ENCODE measurements around the gene ZNF57.
"Not testable (repeated sequence)": the region's sequence is repeated elsewhere in the genome, so short reads cannot be mapped to it uniquely, and the experiment has no call there.

ZNF57 gene

DNA sequence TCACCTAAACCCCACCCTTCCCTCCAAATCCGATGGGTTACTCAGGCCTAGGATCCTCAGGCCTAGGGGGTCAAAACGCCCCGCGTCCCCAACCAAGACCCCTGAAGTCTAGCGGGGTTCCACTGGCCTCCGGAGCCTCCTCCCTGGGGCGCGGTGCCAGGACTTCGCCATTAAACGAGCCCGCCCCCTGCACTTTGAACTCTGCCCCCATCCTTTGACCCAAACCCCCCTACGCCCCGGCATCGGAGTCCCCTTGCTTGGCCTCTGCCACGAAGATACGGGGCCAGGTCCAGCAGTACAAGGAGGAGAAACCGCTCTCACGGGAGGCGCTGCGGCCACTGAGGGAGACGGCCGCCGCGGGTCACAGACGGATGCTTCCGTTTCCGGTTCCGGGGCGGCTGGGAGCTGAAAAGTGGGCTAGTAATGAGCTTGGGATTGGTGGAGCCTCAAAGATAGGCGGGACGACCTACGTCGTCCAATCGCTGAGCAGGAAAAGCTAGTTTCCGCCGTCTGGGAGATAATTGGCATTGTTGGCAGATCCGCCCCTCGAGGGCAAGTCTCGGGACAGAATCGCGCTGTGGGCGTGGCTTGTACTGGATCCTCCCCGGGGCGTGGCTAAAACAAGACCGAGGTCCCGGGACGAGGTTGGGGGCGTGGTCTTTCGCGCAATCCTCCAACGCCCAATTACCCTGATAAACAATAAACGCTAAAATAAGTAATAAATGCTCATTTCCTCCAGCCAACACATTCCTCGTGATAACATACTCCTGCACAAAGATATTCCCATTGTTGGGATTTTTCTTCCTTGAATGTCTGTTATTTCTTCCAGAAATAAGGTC, 49.8 kb downstream of the ZNF57 start:
- peak overlapping the region; percentile 95 to 98 for H3K4me3 ChIP-seq (ENCODE audit: low read depth in 1 of 2, low read length in 2 of 2)
- H3K36me3 ChIP-seq (ENCODE audit: control insufficient read depth in 1 of 2, insufficient read depth in 2 of 2, low read length in 2 of 2), result no peaks in the 10 kb centered on the region
- H3K27me3 ChIP-seq (ENCODE audit: control insufficient read depth in 1 of 2, insufficient read depth in 2 of 2, low read length in 2 of 2), result no peaks in the 10 kb centered on the region
- H3K27ac ChIP-seq (ENCODE audit: low read depth, low read length), result peak overlapping the region; percentile 98
- H3K9ac ChIP-seq (ENCODE audit: low read depth in 1 of 2, low read length in 2 of 2), result peak overlapping the region; percentile 87 to 95
- peaks cover 17% of the 10 kb centered on the region in 2 donors for H3K4me1 ChIP-seq (ENCODE audit: control insufficient read depth in 1 of 2, insufficient read depth in 2 of 2, low read length in 2 of 2)
- no peaks in the 10 kb centered on the region for H3K9me3 ChIP-seq (ENCODE audit: control insufficient read depth in 1 of 2, low read length in 2 of 2)

- H3K9me3 ChIP-seq (ENCODE audit: control insufficient read depth in 1 of 2, low read length in 2 of 2), result no peaks in the 10 kb centered on the region
- H3K27ac ChIP-seq (ENCODE audit: low read depth, low read length), result peak overlapping the region; percentile 36
- peak overlapping the region; percentile 46 to 73 for H3K4me3 ChIP-seq (ENCODE audit: low read depth in 1 of 2, low read length in 2 of 2)
- H3K9ac ChIP-seq (ENCODE audit: low read depth in 1 of 2, low read length in 2 of 2), result peak overlapping the region in 1 of 2 donors; percentile 43
- H3K27me3 ChIP-seq (ENCODE audit: control insufficient read depth in 1 of 2, insufficient read depth in 2 of 2, low read length in 2 of 2), result no peaks in the 10 kb centered on the region
- H3K4me1 ChIP-seq (ENCODE audit: control insufficient read depth in 1 of 2, insufficient read depth in 2 of 2, low read length in 2 of 2), result peaks cover 17% of the 10 kb centered on the region in 2 donors
- H3K36me3 ChIP-seq (ENCODE audit: control insufficient read depth in 1 of 2, insufficient read depth in 2 of 2, low read length in 2 of 2), result no peaks in the 10 kb centered on the region
These were observed 52.3 kb downstream of the ZNF57 start for GRCh38 chr19:2952953-2953481.

DNA sequence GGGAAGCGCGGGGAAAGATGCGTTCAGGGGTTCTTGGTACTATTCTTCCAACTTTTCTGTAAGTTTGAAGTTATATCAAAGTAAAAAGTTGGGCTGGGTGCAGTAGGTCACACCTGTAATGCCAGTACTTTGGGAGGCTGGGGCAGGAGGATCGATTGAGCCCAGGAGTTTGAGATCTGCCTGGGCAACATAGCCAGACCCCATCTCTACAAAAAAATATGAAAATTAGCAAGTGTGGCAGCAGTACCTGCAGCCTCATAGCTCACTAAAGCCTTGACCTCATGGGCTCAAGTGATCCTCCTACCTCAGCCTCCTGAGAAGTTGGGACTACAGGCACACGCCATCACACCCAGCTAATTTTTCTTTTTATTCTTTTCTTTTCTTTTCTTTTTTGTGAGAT, 56.4 kb downstream of the ZNF57 start:
- Histone ChIP-seq H3K4me1 (ENCODE audit: control insufficient read depth in 1 of 2, insufficient read depth in 2 of 2, low read length in 2 of 2) (no peaks in the 10 kb centered on the region), H3K27me3 (ENCODE audit: control insufficient read depth in 1 of 2, insufficient read depth in 2 of 2, low read length in 2 of 2) (no peaks in the 10 kb centered on the region), H3K27ac (ENCODE audit: low read depth, low read length) (no peak overlapping the region), H3K4me3 (ENCODE audit: low read depth in 1 of 2, low read length in 2 of 2) (no peak overlapping the region), H3K9ac (ENCODE audit: low read depth in 1 of 2, low read length in 2 of 2) (no peak overlapping the region), H3K36me3 (ENCODE audit: control insufficient read depth in 1 of 2, insufficient read depth in 2 of 2, low read length in 2 of 2) (no peaks in the 10 kb centered on the region), H3K9me3 (ENCODE audit: control insufficient read depth in 1 of 2, low read length in 2 of 2) (no peaks in the 10 kb centered on the region)

DNA sequence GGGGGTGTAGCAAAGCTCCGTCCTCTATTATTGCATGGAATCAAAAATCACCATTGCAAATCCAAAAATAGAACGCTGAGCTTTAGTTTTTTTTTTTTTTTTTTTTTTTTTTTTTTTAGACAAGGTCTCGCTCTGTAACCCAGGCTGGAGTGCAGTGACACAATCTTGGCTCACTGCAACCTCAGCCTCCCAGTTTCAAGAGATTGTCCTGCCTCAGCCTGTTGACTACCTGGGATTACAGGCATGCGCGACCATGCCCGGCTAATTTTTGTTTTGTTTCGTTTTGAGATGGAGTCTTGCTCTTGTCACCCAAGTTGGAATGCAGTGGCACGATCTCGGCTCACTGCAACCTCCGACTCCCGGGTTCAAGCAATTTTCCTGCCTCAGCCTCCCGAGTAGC, 59.4 kb downstream of the ZNF57 start:
- Histone ChIP-seq H3K4me3 (ENCODE audit: low read depth in 1 of 2, low read length in 2 of 2) (no peak overlapping the region), H3K36me3 (ENCODE audit: control insufficient read depth in 1 of 2, insufficient read depth in 2 of 2, low read length in 2 of 2) (no peaks in the 10 kb centered on the region), H3K27me3 (ENCODE audit: control insufficient read depth in 1 of 2, insufficient read depth in 2 of 2, low read length in 2 of 2) (no peaks in the 10 kb centered on the region), H3K9ac (ENCODE audit: low read depth in 1 of 2, low read length in 2 of 2) (no peak overlapping the region), H3K4me1 (ENCODE audit: control insufficient read depth in 1 of 2, insufficient read depth in 2 of 2, low read length in 2 of 2) (no peaks in the 10 kb centered on the region), H3K27ac (ENCODE audit: low read depth, low read length) (no peak overlapping the region), H3K9me3 (ENCODE audit: control insufficient read depth in 1 of 2, low read length in 2 of 2) (no peaks in the 10 kb centered on the region)

- H3K9ac ChIP-seq (ENCODE audit: low read depth in 1 of 2, low read length in 2 of 2), result no peak overlapping the region
- no peak overlapping the region for H3K4me3 ChIP-seq (ENCODE audit: low read depth in 1 of 2, low read length in 2 of 2)
These were observed 61.4 kb downstream of the ZNF57 start for GRCh38 chr19:2962018-2962670.

GRCh38 chr19:2963122-2963521, 62.4 kb downstream of the ZNF57 start:
- Histone ChIP-seq H3K9ac (ENCODE audit: low read depth in 1 of 2, low read length in 2 of 2) (no peak overlapping the region), H3K27ac (ENCODE audit: low read depth, low read length) (no peak overlapping the region), H3K27me3 (ENCODE audit: control insufficient read depth in 1 of 2, insufficient read depth in 2 of 2, low read length in 2 of 2) (no peaks in the 10 kb centered on the region), H3K9me3 (ENCODE audit: control insufficient read depth in 1 of 2, low read length in 2 of 2) (no peaks in the 10 kb centered on the region), H3K4me3 (ENCODE audit: low read depth in 1 of 2, low read length in 2 of 2) (no peak overlapping the region), H3K4me1 (ENCODE audit: control insufficient read depth in 1 of 2, insufficient read depth in 2 of 2, low read length in 2 of 2) (no peaks in the 10 kb centered on the region), H3K36me3 (ENCODE audit: control insufficient read depth in 1 of 2, insufficient read depth in 2 of 2, low read length in 2 of 2) (no peaks in the 10 kb centered on the region)

More at GRCh38 chr19:2962018-2962670, 61.4 kb downstream of the ZNF57 start:
- Histone ChIP-seq H3K36me3 (ENCODE audit: control insufficient read depth in 1 of 2, insufficient read depth in 2 of 2, low read length in 2 of 2) (no peaks in the 10 kb centered on the region), H3K27me3 (ENCODE audit: control insufficient read depth in 1 of 2, insufficient read depth in 2 of 2, low read length in 2 of 2) (no peaks in the 10 kb centered on the region), H3K9me3 (ENCODE audit: control insufficient read depth in 1 of 2, low read length in 2 of 2) (no peaks in the 10 kb centered on the region), H3K4me1 (ENCODE audit: control insufficient read depth in 1 of 2, insufficient read depth in 2 of 2, low read length in 2 of 2) (no peaks in the 10 kb centered on the region), H3K27ac (ENCODE audit: low read depth, low read length) (no peak overlapping the region)

GRCh38 chr19:2963631-2964030, 62.9 kb downstream of the ZNF57 start:
- H3K36me3 ChIP-seq (ENCODE audit: control insufficient read depth in 1 of 2, insufficient read depth in 2 of 2, low read length in 2 of 2); H3K27ac ChIP-seq (ENCODE audit: low read depth, low read length); H3K9me3 ChIP-seq (ENCODE audit: control insufficient read depth in 1 of 2, low read length in 2 of 2); H3K27me3 ChIP-seq (ENCODE audit: control insufficient read depth in 1 of 2, insufficient read depth in 2 of 2, low read length in 2 of 2); H3K4me3 ChIP-seq (ENCODE audit: low read depth in 1 of 2, low read length in 2 of 2); H3K9ac ChIP-seq (ENCODE audit: low read depth in 1 of 2, low read length in 2 of 2); H3K4me1 ChIP-seq (ENCODE audit: control insufficient read depth in 1 of 2, insufficient read depth in 2 of 2, low read length in 2 of 2): not testable (repeated sequence)

- Histone ChIP-seq H3K36me3 (ENCODE audit: control insufficient read depth in 1 of 2, insufficient read depth in 2 of 2, low read length in 2 of 2) (no peaks in the 10 kb centered on the region), H3K27me3 (ENCODE audit: control insufficient read depth in 1 of 2, insufficient read depth in 2 of 2, low read length in 2 of 2) (no peaks in the 10 kb centered on the region), H3K4me3 (ENCODE audit: low read depth in 1 of 2, low read length in 2 of 2) (no peak overlapping the region), H3K9ac (ENCODE audit: low read depth in 1 of 2, low read length in 2 of 2) (no peak overlapping the region), H3K27ac (ENCODE audit: low read depth, low read length) (no peak overlapping the region), H3K4me1 (ENCODE audit: control insufficient read depth in 1 of 2, insufficient read depth in 2 of 2, low read length in 2 of 2) (peaks cover 0 to 11% of the 10 kb centered on the region in 2 donors), H3K9me3 (ENCODE audit: control insufficient read depth in 1 of 2, low read length in 2 of 2) (no peaks in the 10 kb centered on the region)
These were observed 64.1 kb downstream of the ZNF57 start for GRCh38 chr19:2964874-2965273.

DNA sequence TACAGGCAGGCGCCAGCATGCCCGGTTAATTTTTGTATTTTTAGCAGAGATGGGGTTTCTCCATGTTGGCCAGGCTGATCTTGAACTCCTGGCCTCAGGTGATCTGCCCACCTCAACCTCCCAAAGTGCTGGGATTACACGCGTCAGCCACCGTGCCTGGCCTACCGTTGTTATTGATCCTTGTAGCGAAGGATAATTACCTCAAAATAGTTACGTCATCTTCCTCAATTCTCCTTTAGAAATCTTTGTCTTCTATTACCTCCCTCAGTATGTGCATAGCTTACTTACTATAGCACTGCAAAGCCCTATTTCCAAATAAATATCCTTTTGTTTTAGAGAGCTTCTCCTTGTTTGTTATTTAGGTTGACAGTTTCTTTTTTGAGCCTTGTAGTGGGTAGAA, 67.2 kb downstream of the ZNF57 start:
- Histone ChIP-seq H3K36me3 (ENCODE audit: control insufficient read depth in 1 of 2, insufficient read depth in 2 of 2, low read length in 2 of 2) (no peaks in the 10 kb centered on the region), H3K9me3 (ENCODE audit: control insufficient read depth in 1 of 2, low read length in 2 of 2) (no peaks in the 10 kb centered on the region), H3K4me3 (ENCODE audit: low read depth in 1 of 2, low read length in 2 of 2) (no peak overlapping the region), H3K27me3 (ENCODE audit: control insufficient read depth in 1 of 2, insufficient read depth in 2 of 2, low read length in 2 of 2) (no peaks in the 10 kb centered on the region), H3K4me1 (ENCODE audit: control insufficient read depth in 1 of 2, insufficient read depth in 2 of 2, low read length in 2 of 2) (peaks cover 0 to 13% of the 10 kb centered on the region in 2 donors), H3K9ac (ENCODE audit: low read depth in 1 of 2, low read length in 2 of 2) (no peak overlapping the region), H3K27ac (ENCODE audit: low read depth, low read length) (no peak overlapping the region)

All from duodenal mucosa (tissue), 2 donors.